GM19043 (cell line): ENCODE data around the gene PLEKHG2.
A peak's percentile ranks its signal among the peaks of the same experiment; 100 is the strongest.

ENCODE experiments used
- ATAC-seq: cut with Tn5 transposase; IDR thresholded peaks from one replicate; pipeline ENCODE4 v1.9.1; 2021; ENCODE audit warnings: low read depth; ENCODE audit not compliant: unreplicated experiment

Gene PLEKHG2

DNA sequence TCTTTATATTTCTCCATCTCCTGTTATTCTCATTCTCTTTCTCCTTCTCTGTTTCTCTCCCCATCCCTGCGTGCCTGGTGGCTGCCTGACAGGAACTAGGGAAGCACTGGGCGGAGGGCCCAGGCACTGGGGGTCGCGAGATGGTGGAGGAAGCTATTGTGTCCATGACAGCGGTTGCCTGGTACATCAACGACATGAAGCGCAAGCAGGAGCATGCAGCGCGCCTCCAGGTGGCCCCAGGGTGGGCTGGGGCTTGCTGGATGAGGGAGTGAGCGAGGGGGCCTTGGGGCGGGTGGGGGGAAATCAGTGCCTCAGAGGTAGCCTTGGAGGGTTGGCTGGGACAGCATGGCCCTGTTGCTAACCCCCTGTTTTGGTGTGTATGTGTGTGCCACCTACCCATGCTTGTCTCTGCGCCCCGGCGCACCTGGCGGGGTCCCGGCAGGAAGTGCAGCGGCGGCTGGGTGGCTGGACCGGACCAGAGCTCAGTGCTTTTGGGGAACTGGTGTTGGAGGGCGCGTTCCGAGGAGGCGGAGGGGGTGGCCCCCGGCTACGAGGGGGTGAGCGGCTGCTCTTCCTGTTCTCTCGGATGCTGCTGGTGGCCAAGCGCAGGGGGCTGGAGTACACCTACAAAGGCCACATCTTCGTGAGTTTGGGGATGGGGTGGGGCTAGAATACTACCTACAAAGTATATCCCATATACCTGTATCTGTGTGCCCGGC lies 5.2 kb downstream of the PLEKHG2 start:
- ATAC-seq: no peak

- no peak for ATAC-seq
Observed at GRCh38 chr19:39419003-39419402, 6.5 kb downstream of the PLEKHG2 start.

DNA sequence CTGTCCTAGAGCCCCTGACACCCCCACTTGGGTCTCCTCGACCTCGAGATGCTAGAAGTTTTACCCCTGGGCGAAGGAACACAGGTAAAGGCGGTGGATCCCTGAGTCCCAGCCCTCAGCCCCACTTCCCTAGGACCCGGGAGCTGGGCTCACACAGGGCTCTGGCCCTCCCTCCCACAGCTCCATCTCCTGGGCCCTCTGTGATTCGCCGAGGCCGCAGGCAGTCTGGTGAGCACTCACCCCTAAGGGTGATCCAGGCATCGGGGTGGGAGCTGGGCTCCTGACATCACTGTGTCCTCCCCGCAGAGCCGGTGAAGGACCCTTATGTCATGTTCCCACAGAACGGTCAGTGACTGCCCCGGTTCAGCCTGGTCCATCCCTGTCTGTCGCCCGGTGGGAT lies 8.3 kb downstream of the PLEKHG2 start:
- no peak for ATAC-seq

- no peak for ATAC-seq
Observed at GRCh38 chr19:39422020-39422419, 9.6 kb downstream of the PLEKHG2 start.

DNA sequence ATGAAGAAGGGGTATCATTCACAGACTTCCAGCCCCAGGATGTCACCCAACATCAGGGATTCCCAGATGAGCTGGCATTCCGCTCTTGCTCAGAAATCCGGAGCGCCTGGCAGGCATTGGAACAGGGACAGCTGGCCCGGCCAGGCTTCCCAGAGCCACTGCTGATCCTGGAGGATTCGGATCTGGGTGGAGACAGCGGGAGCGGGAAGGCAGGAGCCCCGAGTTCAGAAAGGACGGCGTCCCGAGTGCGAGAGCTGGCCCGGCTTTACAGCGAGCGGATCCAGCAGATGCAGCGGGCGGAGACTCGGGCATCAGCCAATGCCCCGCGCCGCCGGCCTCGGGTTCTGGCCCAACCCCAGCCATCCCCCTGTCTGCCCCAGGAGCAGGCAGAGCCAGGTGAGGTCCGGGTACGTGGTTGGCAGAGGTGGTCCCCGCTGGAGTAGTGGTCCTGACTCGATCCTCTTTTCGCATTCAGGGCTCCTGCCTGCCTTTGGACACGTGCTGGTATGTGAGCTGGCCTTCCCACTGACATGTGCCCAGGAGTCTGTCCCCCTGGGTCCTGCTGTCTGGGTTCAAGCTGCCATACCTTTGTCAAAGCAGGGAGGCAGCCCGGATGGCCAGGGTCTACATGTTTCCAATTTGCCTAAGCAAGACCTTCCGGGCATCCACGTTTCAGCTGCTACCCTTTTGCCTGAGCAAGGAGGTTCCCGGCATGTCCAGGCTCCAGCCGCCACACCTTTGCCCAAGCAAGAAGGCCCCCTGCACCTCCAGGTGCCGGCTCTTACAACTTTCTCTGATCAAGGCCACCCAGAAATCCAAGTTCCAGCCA lies 11.0 kb downstream of the PLEKHG2 start:
- no peak for ATAC-seq

- no peak for ATAC-seq
Observed at GRCh38 chr19:39424934-39425333, 12.5 kb downstream of the PLEKHG2 start.

- ATAC-seq: no peak
Observed at GRCh38 chr19:39425744-39426143, 13.3 kb downstream of the PLEKHG2 start.

GRCh38 chr19:39426170-39426569 lies 13.7 kb downstream of the PLEKHG2 start:
- ATAC-seq: no peak

DNA sequence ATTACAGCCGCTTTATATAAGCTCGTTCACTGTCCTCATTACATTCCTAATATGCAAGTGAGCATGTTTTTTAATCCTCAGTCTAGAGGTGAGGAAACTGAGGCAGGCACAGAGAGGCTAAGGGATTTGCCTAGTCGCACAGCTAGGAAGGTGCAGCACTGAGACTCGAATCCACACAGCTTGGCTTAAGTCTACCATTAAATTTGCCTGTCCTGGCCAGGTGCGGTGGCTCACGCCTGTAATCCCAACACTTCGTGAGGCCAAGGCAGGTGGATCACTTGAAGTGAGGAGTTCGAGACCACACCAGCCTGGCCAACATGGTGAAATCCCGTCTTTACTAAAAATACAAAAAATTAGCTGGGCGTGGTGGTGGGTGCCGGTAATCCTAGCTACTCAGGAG lies 15.2 kb downstream of the PLEKHG2 start:
- ATAC-seq: no peak

DNA sequence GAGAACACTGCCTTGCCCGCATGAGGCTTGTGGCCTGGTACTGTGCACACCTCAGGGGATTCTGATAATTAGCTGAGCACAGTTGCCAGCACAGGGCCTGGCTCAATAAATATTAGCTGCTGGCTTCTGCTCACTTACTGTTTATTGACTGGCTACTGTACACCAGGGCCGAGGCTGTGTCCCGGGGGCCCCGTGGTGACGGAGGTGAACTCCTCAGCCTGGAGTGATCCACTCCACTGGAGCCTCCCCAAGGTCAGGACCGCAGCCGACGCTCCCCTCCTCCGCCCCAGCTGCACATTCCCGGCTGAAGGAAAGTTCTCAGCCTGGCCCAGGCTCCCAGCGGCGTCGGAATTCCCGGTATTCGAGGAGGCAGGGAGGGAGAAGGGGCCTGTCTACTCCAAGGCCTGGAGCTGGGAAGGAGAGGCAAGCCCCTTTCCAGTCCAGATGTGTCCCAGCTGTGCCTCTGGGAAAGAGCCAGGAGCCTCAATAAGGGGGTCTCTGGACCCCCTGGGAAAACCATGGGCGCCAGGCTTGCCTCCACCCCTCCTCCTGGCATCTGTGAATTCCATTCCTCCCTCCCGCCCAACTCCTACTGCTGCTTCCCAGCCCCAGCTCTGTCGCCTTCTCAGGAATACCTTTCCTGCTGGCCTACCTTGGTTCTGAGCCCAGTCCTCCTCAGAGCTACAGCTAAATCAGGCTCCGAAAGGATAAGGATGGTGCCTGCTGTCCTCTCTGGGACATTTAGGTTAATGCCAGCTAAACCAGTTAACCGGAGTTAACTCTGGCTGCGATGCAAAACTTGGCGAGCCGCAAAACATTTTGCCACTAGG lies 16.0 kb downstream of the PLEKHG2 start:
- no peak for ATAC-seq

DNA sequence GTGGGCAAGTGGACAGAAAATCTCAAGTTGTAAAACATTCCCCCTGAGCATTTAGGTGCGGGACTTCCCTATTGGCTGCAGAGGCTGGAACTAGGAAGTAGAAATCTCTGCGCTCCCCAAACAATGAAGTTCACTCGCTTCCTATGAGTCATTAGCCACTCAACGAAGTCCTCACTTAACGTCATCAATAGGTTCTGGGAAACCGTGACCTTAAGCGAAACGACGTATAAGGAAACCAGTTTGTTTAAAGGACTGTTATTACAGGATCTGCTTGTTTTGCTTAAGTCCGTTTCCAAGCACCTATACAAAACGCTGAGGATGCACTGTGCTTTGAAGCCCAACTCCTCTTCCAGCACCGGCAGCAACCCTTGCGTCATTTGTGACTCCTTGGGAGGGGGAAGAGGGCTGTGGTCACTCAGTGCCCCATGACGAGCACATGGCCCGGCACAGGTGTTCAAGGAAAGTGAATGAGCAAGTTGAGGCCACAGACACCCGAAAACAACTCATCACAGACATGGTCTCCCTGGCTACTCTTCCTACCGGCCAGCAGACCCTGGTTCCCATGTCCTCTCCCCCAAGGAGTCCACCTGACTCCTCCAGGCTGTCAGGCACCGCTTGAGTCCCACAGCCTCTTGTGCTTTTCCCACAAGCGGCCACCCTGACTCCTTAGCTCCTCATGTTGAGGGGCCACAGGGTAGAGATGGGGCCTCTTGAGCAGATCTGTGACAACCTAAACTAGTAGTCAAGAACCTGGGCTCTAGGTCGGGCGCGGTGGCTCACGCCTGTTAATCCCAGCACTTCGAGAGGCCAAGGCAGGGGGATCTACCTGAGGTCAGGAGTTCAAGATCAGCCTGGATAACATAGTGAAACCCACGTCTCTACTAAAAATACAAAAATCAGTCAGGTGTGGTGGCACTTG lies 18.5 kb downstream of the PLEKHG2 start:
- no peak for ATAC-seq

DNA sequence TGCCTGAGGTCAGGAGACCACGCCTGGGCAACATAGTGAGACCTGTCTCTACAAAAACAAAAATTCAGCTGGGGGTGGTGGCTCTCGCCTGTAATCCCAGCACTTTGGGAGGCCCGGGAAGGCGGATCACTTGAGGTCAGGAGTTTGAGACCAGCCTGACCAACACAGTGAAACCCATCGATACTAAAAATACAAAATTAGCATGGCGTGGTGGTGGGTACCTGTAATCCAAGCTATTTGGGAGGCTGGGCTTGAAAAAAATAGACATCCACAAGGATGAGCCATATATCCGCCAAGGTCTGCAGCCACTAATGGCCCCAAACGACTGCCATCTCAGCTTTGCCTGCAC lies 20.2 kb downstream of the PLEKHG2 start:
- ATAC-seq: no peak

DNA sequence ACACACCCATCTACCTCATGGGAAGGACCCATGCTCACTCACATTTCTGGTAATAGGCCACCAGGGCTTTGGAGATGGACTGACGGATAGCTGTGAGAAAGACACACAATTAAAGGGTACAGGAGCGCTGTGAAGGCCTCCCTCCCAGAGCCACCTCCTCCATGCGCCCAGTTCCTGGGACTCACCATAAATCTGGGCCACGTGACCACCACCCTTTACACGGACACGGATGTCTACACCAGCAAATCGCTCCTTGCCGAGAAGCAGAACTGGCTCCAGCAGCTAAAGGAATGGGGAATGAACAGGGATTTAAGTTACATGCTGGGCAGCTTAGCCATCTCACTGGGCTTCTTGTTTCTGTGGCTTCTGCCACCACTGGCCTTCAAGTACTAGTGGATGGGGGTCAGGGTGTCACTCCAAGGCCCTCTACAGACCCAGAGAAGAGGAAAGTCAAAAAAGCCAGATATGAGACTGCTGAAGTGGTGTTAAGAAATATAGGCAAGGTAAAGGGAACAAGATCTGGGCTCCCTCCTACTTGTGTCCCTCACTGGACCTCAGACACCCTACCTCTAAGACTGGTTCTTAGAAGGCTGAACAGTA lies 21.1 kb downstream of the PLEKHG2 start:
- no peak for ATAC-seq

- ATAC-seq: no peak
Observed at GRCh38 chr19:39434123-39435076, 21.9 kb downstream of the PLEKHG2 start.

DNA sequence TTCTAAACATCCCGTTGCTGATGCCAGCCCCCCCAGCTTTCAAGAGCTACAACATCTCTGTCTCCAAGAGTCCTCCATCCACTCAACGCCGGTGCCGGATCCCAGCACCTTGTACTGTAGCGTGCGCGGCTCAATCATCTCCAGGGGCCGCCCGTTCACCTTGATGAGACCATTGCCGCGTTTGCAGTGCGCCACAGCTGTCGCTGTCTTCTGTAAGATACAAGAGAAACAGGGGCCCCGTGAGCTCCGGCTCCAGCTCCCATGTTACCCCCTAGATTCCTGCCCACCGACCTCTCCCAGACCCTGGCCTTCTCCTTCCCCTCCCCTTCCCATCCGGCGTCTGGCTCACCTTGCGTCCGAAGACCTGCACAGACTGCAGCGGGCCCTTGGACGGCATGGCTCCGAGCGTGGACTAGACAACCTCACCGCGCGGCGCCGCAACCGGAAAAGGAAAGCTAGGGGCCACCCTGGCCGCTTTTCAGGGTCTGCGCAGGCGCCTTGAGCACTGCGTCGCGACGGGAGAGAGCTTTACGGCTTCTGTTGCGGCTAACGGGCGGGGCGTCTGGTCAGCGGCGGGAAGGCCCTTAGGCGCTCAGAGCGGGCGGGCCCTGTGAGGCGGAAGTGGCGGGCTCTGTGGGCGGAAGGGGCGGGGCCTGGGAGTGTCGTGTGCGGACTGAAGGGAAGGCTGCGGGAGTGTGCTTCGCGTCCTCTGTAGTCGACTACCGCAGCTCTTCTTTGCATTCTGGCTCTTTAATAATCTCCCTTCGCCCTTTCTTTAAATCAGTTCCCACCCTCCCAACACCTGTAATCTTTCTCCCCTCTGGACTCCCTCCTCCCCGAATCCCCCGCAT lies 23.3 kb downstream of the PLEKHG2 start, which contains the start of gene RPS16:
Gene RPS16, minus strand, starts transcription at position 451 of the 851 bp plus-strand sequence. Its CDS starts 54 bp downstream, at position 397.
- ATAC-seq: peak; percentile 69

GRCh38 chr19:39436350-39436716 lies 23.9 kb downstream of the PLEKHG2 start:
- no peak for ATAC-seq

DNA sequence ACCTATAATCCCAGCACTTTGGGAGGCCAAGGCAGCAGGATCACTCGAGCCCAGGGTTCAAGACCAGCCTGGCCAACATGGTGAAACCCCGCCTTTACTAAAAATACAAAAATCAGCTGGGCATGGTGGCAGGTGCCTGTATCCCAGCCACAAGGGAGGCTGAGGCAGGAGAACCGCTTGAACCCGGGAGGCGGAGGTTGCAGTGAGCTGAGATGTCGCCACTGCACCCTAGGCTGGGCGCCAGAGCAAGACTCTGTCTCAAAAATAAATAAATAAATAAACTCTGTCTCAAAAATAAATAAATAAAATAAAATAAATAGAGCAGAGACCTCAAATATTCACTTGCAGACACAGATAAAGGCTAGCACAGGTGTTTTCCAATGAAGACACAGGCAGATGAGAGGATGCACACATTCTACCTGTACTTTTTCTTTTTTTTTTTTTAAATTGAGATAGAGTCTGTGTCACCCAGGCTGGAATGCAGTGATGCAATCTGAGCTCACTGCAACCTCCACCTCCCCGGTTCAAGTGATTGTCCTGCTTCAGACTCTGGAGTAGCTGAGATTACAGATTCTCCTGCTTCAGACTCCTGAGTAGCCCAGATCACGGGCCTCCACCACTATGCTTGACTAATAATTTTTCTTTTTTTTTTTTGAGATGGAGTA lies 25.9 kb downstream of the PLEKHG2 start:
- no peak for ATAC-seq
